ENCODE data around the gene DGKG.

The DGKG gene

GRCh38 chr3:186152361-186152798, 209.7 kb downstream of the DGKG start:
- H3K4me3 Mint-ChIP-seq: no peak overlapping the region

GRCh38 chr3:186151077-186151971, 210.7 kb downstream of the DGKG start:
- no peak for TF ChIP-seq CTCF (IDR thresholded peaks at IDR 0.05)
- DNase-seq: no peak
- Mint-ChIP-seq H3K36me3 (ENCODE audit: low read depth) (no peaks in the 10 kb centered on the region), H3K4me1 (peaks cover 4% of the 10 kb centered on the region), H3K9me3 (no peaks in the 10 kb centered on the region), H3K27me3 (ENCODE audit: low read depth, poor library complexity) (peaks cover 14% of the 10 kb centered on the region), H3K27ac (no peak overlapping the region), H3K4me3 (no peak overlapping the region)

More at GRCh38 chr3:186152361-186152798, 209.7 kb downstream of the DGKG start:
- Mint-ChIP-seq H3K36me3 (ENCODE audit: low read depth) (no peaks in the 10 kb centered on the region), H3K27ac (no peak overlapping the region), H3K27me3 (ENCODE audit: low read depth, poor library complexity) (peaks cover 12% of the 10 kb centered on the region), H3K9me3 (no peaks in the 10 kb centered on the region), H3K4me1 (peaks cover 4% of the 10 kb centered on the region)
- no peak for DNase-seq
- TF ChIP-seq CTCF (IDR thresholded peaks at IDR 0.05): no peak

GRCh38 chr3:186150041-186150830, 211.8 kb downstream of the DGKG start:
- no peak for TF ChIP-seq CTCF (IDR thresholded peaks at IDR 0.05)
- peaks cover 16% of the 10 kb centered on the region for H3K27me3 Mint-ChIP-seq (ENCODE audit: low read depth, poor library complexity)
- no peak overlapping the region for H3K4me3 Mint-ChIP-seq
- H3K27ac Mint-ChIP-seq: no peak overlapping the region
- peaks cover 4% of the 10 kb centered on the region for H3K4me1 Mint-ChIP-seq
- no peaks in the 10 kb centered on the region for H3K36me3 Mint-ChIP-seq (ENCODE audit: low read depth)
- no peaks in the 10 kb centered on the region for H3K9me3 Mint-ChIP-seq
- no peak for DNase-seq

GRCh38 chr3:186149319-186149960, 212.6 kb downstream of the DGKG start:
- no peak for TF ChIP-seq CTCF (IDR thresholded peaks at IDR 0.05)
- peaks cover 16% of the 10 kb centered on the region for H3K27me3 Mint-ChIP-seq (ENCODE audit: low read depth, poor library complexity)
- peaks cover 4% of the 10 kb centered on the region for H3K4me1 Mint-ChIP-seq
- no peaks in the 10 kb centered on the region for H3K9me3 Mint-ChIP-seq
- no peaks in the 10 kb centered on the region for H3K36me3 Mint-ChIP-seq (ENCODE audit: low read depth)
- no peak overlapping the region for H3K4me3 Mint-ChIP-seq
- no peak for DNase-seq
- no peak overlapping the region for H3K27ac Mint-ChIP-seq

GRCh38 chr3:186144257-186144656, 217.8 kb downstream of the DGKG start:
- no peak for TF ChIP-seq CTCF (IDR thresholded peaks at IDR 0.05)
- Mint-ChIP-seq H3K4me3 (no peak overlapping the region), H3K36me3 (ENCODE audit: low read depth) (no peaks in the 10 kb centered on the region), H3K9me3 (no peaks in the 10 kb centered on the region), H3K4me1 (peaks cover 25% of the 10 kb centered on the region), H3K27me3 (ENCODE audit: low read depth, poor library complexity) (peaks cover 11% of the 10 kb centered on the region), H3K27ac (no peak overlapping the region)
- no peak for DNase-seq

Data from nephron progenitor cell (in vitro differentiated cells).